WTC11 (cell line): ENCODE measurements around the gene ZNF823. TPM values are rescaled to one million over a fixed set of nuclear protein-coding genes. Genes with fewer than 3 reads are reported as not detected.

Experiments used
- ATAC-seq: fragments of 200-7000 bp; cut with Tn5 transposase; 2 replicates; pipeline ENCODE4 v1.10.0; 2021; ENCODE audit warnings: mild to moderate bottlenecking, moderate library complexity
- CTCF ChIA-PET: fragments of 300-600 bp; sonication (Branson Sonifier 250); formaldehyde crosslinking; loops from one replicate; lab custom pipeline; 2021; ENCODE audit warnings: antibody characterized with exemption; lab: Charles Lee
- POLR2A ChIA-PET: fragments of 350-600 bp; sonication (Branson Sonifier 250); formaldehyde crosslinking; loops from one replicate; lab custom pipeline; 2021; ENCODE audit warnings: antibody characterized with exemption; lab: Charles Lee
- DNase-seq: peaks from one replicate; pipeline ENCODE4 v3.0.0; 2021; ENCODE audit warnings: low spot score
- H3K27ac Mint-ChIP-seq: 2 replicates; pipeline ENCODE4 v1.8.0; 2021; ENCODE audit warnings: mixed read lengths
- H3K27me3 Mint-ChIP-seq: 2 replicates; pipeline ENCODE4 v1.8.0; 2021; ENCODE audit warnings: low read depth, mild to moderate bottlenecking, moderate library complexity, mixed read lengths
- H3K36me3 Mint-ChIP-seq: 2 replicates; pipeline ENCODE4 v1.8.0; 2021; ENCODE audit warnings: mixed read lengths
- H3K4me1 Mint-ChIP-seq: 2 replicates; pipeline ENCODE4 v1.8.0; 2022; ENCODE audit warnings: mixed read lengths
- H3K4me3 Mint-ChIP-seq: 2 replicates; pipeline ENCODE4 v1.8.0; 2021; ENCODE audit warnings: mild to moderate bottlenecking, moderate library complexity, mixed read lengths
- H3K9me3 Mint-ChIP-seq: 2 replicates; pipeline ENCODE4 v1.8.0; 2021; ENCODE audit warnings: mixed read lengths
- AFF4 ChIP-seq: sonication (generic); formaldehyde crosslinking; IDR thresholded peaks from 2 replicates; pipeline ENCODE4 v1.8.1; 2023; ENCODE audit warnings: mild to moderate bottlenecking, missing genetic modification reagents, borderline replicate concordance
- ARID4B ChIP-seq: sonication (generic); formaldehyde crosslinking; IDR thresholded peaks from 2 replicates; pipeline ENCODE4 v1.8.0; 2023; ENCODE audit warnings: missing genetic modification reagents, mild to moderate bottlenecking, borderline replicate concordance
- CREB1 ChIP-seq: sonication (generic); formaldehyde crosslinking; IDR thresholded peaks from 2 replicates; pipeline ENCODE4 v1.8.0; 2023; ENCODE audit warnings: mild to moderate bottlenecking, missing genetic modification reagents
- CREM ChIP-seq: sonication (generic); formaldehyde crosslinking; IDR thresholded peaks from 2 replicates; pipeline ENCODE4 v1.8.1; 2022; ENCODE audit warnings: mild to moderate bottlenecking, missing genetic modification reagents, moderate library complexity
- E2F5 ChIP-seq: sonication (generic); formaldehyde crosslinking; IDR thresholded peaks from 2 replicates; pipeline ENCODE4 v1.8.1; 2022; ENCODE audit warnings: mild to moderate bottlenecking, moderate library complexity, missing genetic modification reagents
- NFATC4 ChIP-seq: fragments of 250-450 bp; sonication (Bioruptor Pico); IDR thresholded peaks from 2 replicates; pipeline ENCODE4 v1.9.0; 2021; ENCODE audit warnings: mild to moderate bottlenecking
- NFYB ChIP-seq: sonication (generic); formaldehyde crosslinking; conservative IDR thresholded peaks from 2 replicates; pipeline ENCODE4 v1.8.0; 2022; ENCODE audit warnings: low read depth, missing genetic modification reagents
- NR1H2 ChIP-seq: sonication (generic); formaldehyde crosslinking; IDR thresholded peaks from 2 replicates; pipeline ENCODE4 v1.9.0; 2021; ENCODE audit warnings: mild to moderate bottlenecking, moderate library complexity, missing genetic modification reagents
- NR3C1 ChIP-seq: sonication (generic); formaldehyde crosslinking; conservative IDR thresholded peaks from 2 replicates; pipeline ENCODE4 v1.8.1; 2023; ENCODE audit warnings: low read depth, mild to moderate bottlenecking, missing genetic modification reagents
- SP1 ChIP-seq: sonication (generic); formaldehyde crosslinking; conservative IDR thresholded peaks from 2 replicates; pipeline ENCODE4 v1.8.1; 2022; ENCODE audit warnings: missing genetic modification reagents
- TCF7 ChIP-seq: sonication (generic); formaldehyde crosslinking; IDR thresholded peaks from 2 replicates; pipeline ENCODE4 v1.8.0; 2022; ENCODE audit warnings: mild to moderate bottlenecking, low read depth, missing genetic modification reagents, moderate library complexity
- ZSCAN18 ChIP-seq: fragments of 250-450 bp; sonication (Bioruptor Pico); IDR thresholded peaks from 2 replicates; pipeline ENCODE4 v2.1.2; 2022; ENCODE audit warnings: mild to moderate bottlenecking, moderate library complexity
- total RNA-seq: library from RNA; stranded (reverse); gene quantifications from 3 replicates; pipeline ENCODE4 v1.2.3, GENCODE V29; 2021
- TF ChIP-seq, protein P1 (sequence below): sonication (generic); formaldehyde crosslinking; IDR thresholded peaks from 2 replicates; pipeline ENCODE4 v1.8.1; 2023; ENCODE audit warnings: mild to moderate bottlenecking, moderate library complexity, missing genetic modification reagents
- TF ChIP-seq, protein P2 (sequence below): sonication (generic); formaldehyde crosslinking; IDR thresholded peaks from 2 replicates; pipeline ENCODE4 v1.8.1; 2022; ENCODE audit warnings: low read depth, missing genetic modification reagents, borderline replicate concordance
- TF ChIP-seq, protein P3 (sequence below): sonication (generic); formaldehyde crosslinking; IDR thresholded peaks from 2 replicates; pipeline ENCODE4 v1.8.1; 2023; ENCODE audit warnings: mild to moderate bottlenecking, missing genetic modification reagents

The ZNF823 gene
- total RNA-seq, 1 experiment from 2014 or later, result 5.4 TPM

DNA sequence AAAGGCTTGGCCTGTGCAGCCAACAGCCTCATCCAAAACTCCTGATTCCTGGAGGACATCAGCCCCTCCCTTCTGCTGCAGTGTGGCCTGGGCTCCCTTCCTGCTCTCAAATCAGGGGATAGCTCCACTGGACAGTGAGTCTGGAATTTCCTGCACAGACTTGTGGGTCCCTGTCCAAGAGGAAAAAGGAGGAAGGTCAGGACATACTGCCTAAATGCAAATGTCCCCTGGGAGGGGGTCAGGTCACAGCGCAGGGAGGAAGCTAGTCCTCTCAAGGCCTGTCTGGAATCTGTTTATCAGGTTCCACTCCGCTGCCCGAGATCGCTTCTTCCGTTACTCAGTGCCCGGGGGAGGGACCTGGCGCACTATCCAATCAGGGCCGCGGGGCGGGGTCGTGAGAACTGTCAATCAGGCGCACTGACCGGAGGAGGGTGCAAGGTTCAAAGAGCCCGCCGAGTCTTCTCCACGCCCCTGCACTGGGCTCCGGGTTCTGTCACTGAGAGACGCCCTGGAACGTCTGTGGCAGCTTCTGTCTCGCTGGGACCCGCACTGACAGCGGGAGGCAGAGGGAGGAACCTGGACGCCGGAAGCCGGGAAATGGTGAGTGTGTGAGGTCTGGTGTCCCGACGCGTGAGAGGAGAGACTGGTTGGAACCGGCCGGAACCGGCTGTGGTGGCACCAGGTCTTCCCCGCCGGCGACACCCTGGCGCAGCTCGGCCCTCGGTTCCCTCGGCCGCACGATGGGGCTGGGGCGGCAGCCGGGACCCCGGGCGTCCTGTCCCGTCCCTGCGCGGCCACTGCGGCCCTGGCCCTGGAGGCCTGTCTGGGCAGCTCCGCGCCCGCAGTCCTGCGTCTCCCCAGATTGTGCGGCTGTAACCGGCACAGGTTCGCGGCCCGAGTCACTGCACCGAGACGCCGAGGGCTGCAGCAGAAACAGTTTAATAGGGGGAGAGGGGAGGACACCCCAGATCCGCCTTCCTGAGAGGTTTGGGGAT lies 28.1 kb upstream of the ZNF823 start, which contains the start of gene ZNF441 (continued):
- no peak for TF ChIP-seq ZSCAN18 (CRISPR knock-in tag)
- TF ChIP-seq, protein P1, sequence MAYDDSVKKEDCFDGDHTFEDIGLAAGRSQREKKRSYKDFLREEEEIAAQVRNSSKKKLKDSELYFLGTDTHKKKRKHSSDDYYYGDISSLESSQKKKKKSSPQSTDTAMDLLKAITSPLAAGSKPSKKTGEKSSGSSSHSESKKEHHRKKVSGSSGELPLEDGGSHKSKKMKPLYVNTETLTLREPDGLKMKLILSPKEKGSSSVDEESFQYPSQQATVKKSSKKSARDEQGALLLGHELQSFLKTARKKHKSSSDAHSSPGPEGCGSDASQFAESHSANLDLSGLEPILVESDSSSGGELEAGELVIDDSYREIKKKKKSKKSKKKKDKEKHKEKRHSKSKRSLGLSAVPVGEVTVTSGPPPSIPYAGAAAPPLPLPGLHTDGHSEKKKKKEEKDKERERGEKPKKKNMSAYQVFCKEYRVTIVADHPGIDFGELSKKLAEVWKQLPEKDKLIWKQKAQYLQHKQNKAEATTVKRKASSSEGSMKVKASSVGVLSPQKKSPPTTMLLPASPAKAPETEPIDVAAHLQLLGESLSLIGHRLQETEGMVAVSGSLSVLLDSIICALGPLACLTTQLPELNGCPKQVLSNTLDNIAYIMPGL (CRISPR knock-in tag), result peak; percentile 45; the same call in 1 of the 2 replicates
- peak; percentile 84 for TF ChIP-seq NFYB (CRISPR knock-in tag)
- no peak for TF ChIP-seq E2F5 (CRISPR knock-in tag)
- TF ChIP-seq TCF7 (CRISPR knock-in tag), result 0 out of 2 replicates have a peak, but pooled peaks have one; percentile 27
- peak; percentile 81 for TF ChIP-seq SP1 (CRISPR knock-in tag)
- no peak for TF ChIP-seq NR3C1
- TF ChIP-seq ARID4B (CRISPR knock-in tag), result peak; percentile 84
- no peak for TF ChIP-seq CREM
- TF ChIP-seq, all 79 proteins: peak for 13

- no peak overlapping the region for H3K4me3 Mint-ChIP-seq
- CTCF ChIA-PET, result interaction anchor here (0.7 kb wide), 1 partner anchor 49 kb away, joined by 3 read pairs; no protein-coding TSS in a partner anchor
- peaks cover 9% of the 10 kb centered on the region for H3K9me3 Mint-ChIP-seq
- peaks cover 67% of the 10 kb centered on the region for H3K27me3 Mint-ChIP-seq
- no peak overlapping the region for H3K27ac Mint-ChIP-seq
- ATAC-seq (no peak), DNase-seq (no peak)
- peaks cover 4% of the 10 kb centered on the region; the same call in 1 of the 2 replicates for H3K4me1 Mint-ChIP-seq
- POLR2A ChIA-PET, result no interaction called here
- H3K36me3 Mint-ChIP-seq, result no peaks in the 10 kb centered on the region
- no peak for TF ChIP-seq AFF4
- no peak for TF ChIP-seq NR1H2 (CRISPR knock-in tag)
- TF ChIP-seq, protein P2, sequence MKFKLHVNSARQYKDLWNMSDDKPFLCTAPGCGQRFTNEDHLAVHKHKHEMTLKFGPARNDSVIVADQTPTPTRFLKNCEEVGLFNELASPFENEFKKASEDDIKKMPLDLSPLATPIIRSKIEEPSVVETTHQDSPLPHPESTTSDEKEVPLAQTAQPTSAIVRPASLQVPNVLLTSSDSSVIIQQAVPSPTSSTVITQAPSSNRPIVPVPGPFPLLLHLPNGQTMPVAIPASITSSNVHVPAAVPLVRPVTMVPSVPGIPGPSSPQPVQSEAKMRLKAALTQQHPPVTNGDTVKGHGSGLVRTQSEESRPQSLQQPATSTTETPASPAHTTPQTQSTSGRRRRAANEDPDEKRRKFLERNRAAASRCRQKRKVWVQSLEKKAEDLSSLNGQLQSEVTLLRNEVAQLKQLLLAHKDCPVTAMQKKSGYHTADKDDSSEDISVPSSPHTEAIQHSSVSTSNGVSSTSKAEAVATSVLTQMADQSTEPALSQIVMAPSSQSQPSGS, result no peak
- no peak for TF ChIP-seq NFATC4 (CRISPR knock-in tag)
- TF ChIP-seq, protein P3, sequence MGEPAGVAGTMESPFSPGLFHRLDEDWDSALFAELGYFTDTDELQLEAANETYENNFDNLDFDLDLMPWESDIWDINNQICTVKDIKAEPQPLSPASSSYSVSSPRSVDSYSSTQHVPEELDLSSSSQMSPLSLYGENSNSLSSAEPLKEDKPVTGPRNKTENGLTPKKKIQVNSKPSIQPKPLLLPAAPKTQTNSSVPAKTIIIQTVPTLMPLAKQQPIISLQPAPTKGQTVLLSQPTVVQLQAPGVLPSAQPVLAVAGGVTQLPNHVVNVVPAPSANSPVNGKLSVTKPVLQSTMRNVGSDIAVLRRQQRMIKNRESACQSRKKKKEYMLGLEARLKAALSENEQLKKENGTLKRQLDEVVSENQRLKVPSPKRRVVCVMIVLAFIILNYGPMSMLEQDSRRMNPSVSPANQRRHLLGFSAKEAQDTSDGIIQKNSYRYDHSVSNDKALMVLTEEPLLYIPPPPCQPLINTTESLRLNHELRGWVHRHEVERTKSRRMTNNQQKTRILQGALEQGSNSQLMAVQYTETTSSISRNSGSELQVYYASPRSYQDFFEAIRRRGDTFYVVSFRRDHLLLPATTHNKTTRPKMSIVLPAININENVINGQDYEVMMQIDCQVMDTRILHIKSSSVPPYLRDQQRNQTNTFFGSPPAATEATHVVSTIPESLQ (CRISPR knock-in tag), result no peak
- TF ChIP-seq, protein P1 (CRISPR knock-in tag), result no peak
- TF ChIP-seq SP1 (CRISPR knock-in tag), result no peak
- no peak for TF ChIP-seq CREB1 (CRISPR knock-in tag)
Measured at GRCh38 chr19:11763611-11764010, 24.9 kb upstream of the ZNF823 start.
